Loucy (cell line): ENCODE data around the gene CFP.

Experiments used
- H2AFZ ChIP-seq: fragments of 200-600 bp; sonication (generic); 2 replicates; pipeline ENCODE4 v1.6.0; 2016; ENCODE audit warnings: antibody characterized with exemption, mild to moderate bottlenecking, low read length, moderate library complexity
- H3F3A ChIP-seq: fragments of 200-600 bp; 2 replicates; pipeline ENCODE4 v1.6.0; 2016; ENCODE audit warnings: antibody characterized with exemption, low read depth, mild to moderate bottlenecking
- H3K27me3 ChIP-seq: fragments of 200-600 bp; sonication (generic); 2 replicates; pipeline ENCODE4 v1.6.1; 2014; ENCODE audit warnings: low read length, mild to moderate bottlenecking; ENCODE audit not compliant: insufficient read depth, poor library complexity, severe bottlenecking
- H3K36me3 ChIP-seq: fragments of 200-600 bp; sonication (generic); 2 replicates; pipeline ENCODE4 v1.6.1; 2016; ENCODE audit warnings: low read length; ENCODE audit not compliant: insufficient read depth
- H3K4me1 ChIP-seq: fragments of 200-600 bp; sonication (generic); 2 replicates; pipeline ENCODE4 v1.5.1; 2014; ENCODE audit warnings: low read length, mild to moderate bottlenecking; ENCODE audit not compliant: insufficient read depth, poor library complexity, severe bottlenecking
- H3K4me2 ChIP-seq: fragments of 200-600 bp; sonication (generic); 2 replicates; pipeline ENCODE4 v1.6.0; 2014; ENCODE audit warnings: antibody characterized with exemption, low read length, low read depth, mild to moderate bottlenecking; ENCODE audit not compliant: poor library complexity, severe bottlenecking
- H3K4me3 ChIP-seq: fragments of 200-600 bp; sonication (generic); 2 replicates; pipeline ENCODE4 v1.5.1; 2014; ENCODE audit warnings: low read length, mild to moderate bottlenecking, mixed read lengths; ENCODE audit not compliant: poor library complexity, severe bottlenecking
- H3K79me2 ChIP-seq: fragments of 200-600 bp; sonication (generic); 2 replicates; pipeline ENCODE4 v1.6.1; 2014; ENCODE audit warnings: low read length; ENCODE audit not compliant: insufficient read depth
- H3K9ac ChIP-seq: fragments of 200-600 bp; sonication (generic); 2 replicates; pipeline ENCODE4 v1.6.0; 2014; ENCODE audit warnings: mild to moderate bottlenecking, low read depth, low read length, moderate library complexity; ENCODE audit not compliant: poor library complexity, severe bottlenecking
- H3K9me2 ChIP-seq: fragments of 200-600 bp; sonication (generic); replicated peaks from 2 replicates; pipeline ENCODE4 v1.6.1; 2016; ENCODE audit warnings: low read depth, low read length, mixed read lengths
- H3K9me3 ChIP-seq: fragments of 200-600 bp; sonication (generic); 2 replicates; pipeline ENCODE4 v1.6.1; 2014; ENCODE audit warnings: mild to moderate bottlenecking, antibody characterized with exemption, low read length, low read depth; ENCODE audit not compliant: insufficient read depth
- H4K20me1 ChIP-seq: fragments of 200-600 bp; sonication (generic); 2 replicates; pipeline ENCODE4 v1.6.0; 2014; ENCODE audit warnings: antibody characterized with exemption, low read length, mild to moderate bottlenecking; ENCODE audit not compliant: insufficient read depth, poor library complexity, severe bottlenecking
- EZH2phosphoT487 ChIP-seq: fragments of 200-600 bp; IDR thresholded peaks from 2 replicates; pipeline ENCODE4 v1.6.1; 2018; ENCODE audit warnings: antibody characterized with exemption, mild to moderate bottlenecking, moderate library complexity, borderline replicate concordance
- TF ChIP-seq, protein P1 (sequence below): fragments of 200-600 bp; sonication (generic); conservative IDR thresholded peaks from 2 replicates; pipeline ENCODE4 v1.5.1; 2014; ENCODE audit warnings: mild to moderate bottlenecking, antibody characterized with exemption, low read length

Gene CFP

DNA sequence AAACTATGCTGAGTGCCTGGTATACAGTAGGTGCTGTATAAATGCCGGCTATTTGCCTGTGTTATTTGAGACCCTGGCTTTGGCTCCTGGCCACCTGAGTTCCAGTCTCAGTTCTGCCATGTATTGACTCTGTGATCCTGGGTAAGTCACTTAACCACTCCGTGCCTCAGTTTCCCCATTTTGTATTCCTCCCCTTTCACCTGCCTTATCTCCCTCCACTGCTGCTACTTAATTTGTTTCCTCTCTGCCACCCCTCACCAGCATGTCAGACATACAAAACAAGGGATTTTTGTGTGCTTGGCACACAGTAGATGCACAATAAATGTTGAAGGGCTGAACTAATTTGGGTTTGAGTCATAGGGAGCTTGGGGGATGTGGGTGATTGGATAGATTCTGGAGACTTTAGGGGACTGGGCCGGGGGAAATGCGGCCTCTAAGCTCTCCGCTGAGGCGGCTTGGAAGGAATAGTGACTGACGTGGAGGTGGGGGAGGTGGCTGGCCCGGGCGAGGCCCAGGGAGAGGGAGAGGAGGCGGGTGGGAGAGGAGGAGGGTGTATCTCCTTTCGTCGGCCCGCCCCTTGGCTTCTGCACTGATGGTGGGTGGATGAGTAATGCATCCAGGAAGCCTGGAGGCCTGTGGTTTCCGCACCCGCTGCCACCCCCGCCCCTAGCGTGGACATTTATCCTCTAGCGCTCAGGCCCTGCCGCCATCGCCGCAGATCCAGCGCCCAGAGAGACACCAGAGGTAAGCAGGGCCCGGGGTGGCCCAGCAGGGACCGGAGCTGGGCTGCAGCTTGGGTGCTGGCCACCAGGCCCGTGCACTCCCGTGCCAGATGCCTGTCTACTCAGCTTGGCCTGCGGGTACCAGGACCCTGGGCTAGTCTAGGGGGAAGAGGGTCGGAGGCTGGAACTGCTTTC lies 47.7 kb downstream of the CFP start, which contains the start of gene TIMP1:
TIMP1 (plus strand) TSS at position 706 of the 917 bp plus-strand sequence. CDS start 980 bp downstream, outside the sequence.
- Histone ChIP-seq H3K9ac (peak within 1 kb of the TSS; percentile 93), H4K20me1 (peaks cover 4% of the 10 kb centered on the region), H2AFZ (peak within 1 kb of the TSS; percentile 90), H3K4me1 (peaks cover 20% of the 10 kb centered on the region), H3K27me3 (no peaks in the 10 kb centered on the region), H3K36me3 (no peaks in the 10 kb centered on the region), H3K4me2 (peak within 1 kb of the TSS; percentile 93), H3F3A (no peaks in the 10 kb centered on the region), H3K9me2 (no peaks in the 10 kb centered on the region), H3K4me3 (peak within 1 kb of the TSS; percentile 89), H3K9me3 (no peaks in the 10 kb centered on the region), H3K79me2 (peaks cover 23% of the 10 kb centered on the region)
- TF ChIP-seq, protein P1, sequence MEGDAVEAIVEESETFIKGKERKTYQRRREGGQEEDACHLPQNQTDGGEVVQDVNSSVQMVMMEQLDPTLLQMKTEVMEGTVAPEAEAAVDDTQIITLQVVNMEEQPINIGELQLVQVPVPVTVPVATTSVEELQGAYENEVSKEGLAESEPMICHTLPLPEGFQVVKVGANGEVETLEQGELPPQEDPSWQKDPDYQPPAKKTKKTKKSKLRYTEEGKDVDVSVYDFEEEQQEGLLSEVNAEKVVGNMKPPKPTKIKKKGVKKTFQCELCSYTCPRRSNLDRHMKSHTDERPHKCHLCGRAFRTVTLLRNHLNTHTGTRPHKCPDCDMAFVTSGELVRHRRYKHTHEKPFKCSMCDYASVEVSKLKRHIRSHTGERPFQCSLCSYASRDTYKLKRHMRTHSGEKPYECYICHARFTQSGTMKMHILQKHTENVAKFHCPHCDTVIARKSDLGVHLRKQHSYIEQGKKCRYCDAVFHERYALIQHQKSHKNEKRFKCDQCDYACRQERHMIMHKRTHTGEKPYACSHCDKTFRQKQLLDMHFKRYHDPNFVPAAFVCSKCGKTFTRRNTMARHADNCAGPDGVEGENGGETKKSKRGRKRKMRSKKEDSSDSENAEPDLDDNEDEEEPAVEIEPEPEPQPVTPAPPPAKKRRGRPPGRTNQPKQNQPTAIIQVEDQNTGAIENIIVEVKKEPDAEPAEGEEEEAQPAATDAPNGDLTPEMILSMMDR: no peak
- no peak for TF ChIP-seq EZH2phosphoT487

DNA sequence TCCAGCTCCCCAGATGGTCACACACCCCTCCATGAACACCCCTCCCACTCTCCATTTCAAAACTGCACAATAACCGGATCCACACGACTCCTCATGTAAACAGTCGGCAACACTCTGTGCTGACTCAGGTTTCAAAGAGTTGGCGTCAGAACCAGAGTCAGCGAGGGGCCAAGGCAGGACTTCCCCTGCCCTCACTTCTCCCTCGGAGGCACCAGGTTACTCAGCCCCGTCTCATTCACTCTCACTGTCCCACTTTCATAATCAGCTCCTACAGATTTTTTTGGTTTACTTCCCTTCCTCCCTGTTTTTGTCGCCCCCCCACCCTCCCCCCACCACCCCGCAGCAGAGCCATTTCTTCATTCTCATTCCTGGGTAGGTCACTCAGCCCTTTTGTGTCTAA lies 50.2 kb downstream of the CFP start:
- Histone ChIP-seq H3K4me2 (no peak overlapping the region), H3K27me3 (no peaks in the 10 kb centered on the region), H3K9me2 (no peaks in the 10 kb centered on the region), H3K4me1 (peaks cover 20% of the 10 kb centered on the region), H3K9ac (no peak overlapping the region), H3K79me2 (peaks cover 21% of the 10 kb centered on the region), H3K4me3 (no peak overlapping the region), H4K20me1 (peaks cover 4% of the 10 kb centered on the region), H3K36me3 (no peaks in the 10 kb centered on the region), H3K9me3 (no peaks in the 10 kb centered on the region), H2AFZ (no peak overlapping the region), H3F3A (no peaks in the 10 kb centered on the region)
- TF ChIP-seq, protein P1: no peak
- TF ChIP-seq EZH2phosphoT487: no peak

DNA sequence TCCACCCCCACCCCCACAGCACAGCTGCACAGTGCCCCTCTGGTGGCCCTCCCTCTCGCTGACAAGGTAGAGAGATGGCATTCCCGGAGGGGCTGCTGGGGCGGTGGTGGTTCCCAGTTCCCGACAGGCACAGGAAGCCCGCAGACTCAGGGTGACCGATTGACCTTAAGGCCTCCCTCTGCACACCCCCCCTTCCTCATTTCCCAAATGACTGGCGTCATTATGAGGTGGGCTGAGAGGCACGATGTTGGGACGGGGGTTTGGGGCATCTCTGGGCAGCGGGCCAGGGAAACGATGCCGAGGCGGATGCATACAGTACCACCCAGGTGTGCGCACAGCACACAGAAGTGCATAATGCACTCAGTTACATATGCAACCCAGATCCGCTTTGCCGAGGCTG lies 51.0 kb downstream of the CFP start:
- Histone ChIP-seq H2AFZ (no peak overlapping the region), H3K79me2 (peaks cover 15% of the 10 kb centered on the region), H3K9me2 (no peaks in the 10 kb centered on the region), H4K20me1 (peaks cover 2% of the 10 kb centered on the region), H3K4me3 (no peak overlapping the region), H3K9me3 (no peaks in the 10 kb centered on the region), H3K9ac (no peak overlapping the region), H3K27me3 (no peaks in the 10 kb centered on the region), H3F3A (no peaks in the 10 kb centered on the region), H3K4me1 (peaks cover 16% of the 10 kb centered on the region), H3K36me3 (no peaks in the 10 kb centered on the region), H3K4me2 (no peak overlapping the region)
- no peak for TF ChIP-seq EZH2phosphoT487
- TF ChIP-seq, protein P1: no peak
